ENCODE data around the gene LYSMD2. TPM values are rescaled to one million over a fixed set of nuclear protein-coding genes. Genes with fewer than 3 reads are reported as not detected.

The LYSMD2 gene
- total and polyA plus RNA-seq, 9 of the 15 experiments (the other 6 are each of a cell fraction or from before 2014, with no cell fraction given), result 4.3 to 30.3 (median 9.8) TPM

DNA sequence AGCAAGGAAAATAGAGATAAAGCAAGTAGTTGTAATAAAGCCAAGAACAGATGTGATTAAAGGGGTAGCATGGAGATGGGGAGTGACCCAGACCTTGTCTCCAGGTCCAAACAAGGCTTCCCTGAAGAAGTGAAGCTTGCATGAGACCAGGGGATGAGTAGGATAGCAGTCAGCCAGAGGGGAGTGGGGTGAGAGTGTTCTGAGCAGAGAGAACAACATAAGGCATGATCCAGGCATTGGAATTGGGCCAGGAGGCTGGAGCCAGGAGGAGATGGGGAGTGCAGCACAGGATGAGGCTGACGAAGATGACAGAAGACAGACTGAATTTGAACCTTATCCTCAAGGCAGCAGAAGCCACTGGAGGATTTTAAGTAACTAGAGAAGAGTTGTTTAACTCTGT lies 21.2 kb upstream of the LYSMD2 start:
- 8% methylated on average over 1 of the region's 1 CpG for WGBS (ENCODE audit: insufficient coverage, low coverage, missing lambda C conversion rate)
- BruUV-seq (replicated peaks), result no TSS peak
- no peak for TF ChIP-seq ESRRB (CRISPR knock-in tag; IDR thresholded peaks at IDR 0.05; ENCODE audit: borderline replicate concordance)
- TF ChIP-seq KAT8 (IDR thresholded peaks at IDR 0.05; ENCODE audit: low read depth), result no peak
- no peak for TF ChIP-seq ZNF124 (CRISPR knock-in tag; IDR thresholded peaks at IDR 0.05)
- peak; percentile 64 for TF ChIP-seq NFIC (IDR thresholded peaks at IDR 0.05)
- H3K4me3 ChIP-seq, result no peak overlapping the region
- H3K9ac ChIP-seq (ENCODE audit: insufficient read depth in 1 of 2, low read depth in 2 of 2, low read length in 2 of 2), result peak overlapping the region in 1 of 2 experiments; percentile 18; a peak in 1 of 4 replicates
- ChIA-PET CTCF (ENCODE audit: low intra/inter-chr PET ratio) (no interaction called here), POLR2A (interaction anchor here (1.2 to 1.4 kb wide), 2 partner anchors 9 to 11 kb away, joined by 3 read pairs; no protein-coding TSS in a partner anchor)
- no peaks in the 10 kb centered on the region for H3K27me3 ChIP-seq (ENCODE audit: control insufficient read depth in 2 of 2, insufficient read depth in 2 of 2, low read length in 2 of 2)
- H4K20me1 ChIP-seq (replicated peaks; ENCODE audit: control insufficient read depth, insufficient read depth, low read length), result no peaks in the 10 kb centered on the region
- H3K9me3 ChIP-seq (replicated peaks; ENCODE audit: control insufficient read depth, insufficient read depth, low read depth, low read length), result no peaks in the 10 kb centered on the region
- no peaks in the 10 kb centered on the region; the same call in 1 of the 3 replicates for H3K36me3 ChIP-seq (ENCODE audit: control insufficient read depth, insufficient read depth, low read length)
- no peak overlapping the region for H3K27ac ChIP-seq (ENCODE audit: extremely low read depth, low read depth, low read length)
- DNase-seq (ENCODE audit: extremely low read depth in 1 of 4, low spot score in 3 of 4) (peak in 2 of 4 experiments; percentile 16 to 28), ATAC-seq (no peak), FAIRE-seq (no peak)
- H2AFZ ChIP-seq (ENCODE audit: low read depth, low read length), result no peak overlapping the region
- H3K9me1 ChIP-seq (ENCODE audit: control insufficient read depth, insufficient read depth, low read length), result no peaks in the 10 kb centered on the region
- intact Hi-C loops (cut with micrococcal nuclease), result no loop called here
- H3K4me1 ChIP-seq (replicated peaks in 1 of 2; ENCODE audit: control insufficient read depth in 2 of 2, insufficient read depth in 2 of 2, low read length in 2 of 2), result peaks cover 4 to 15% of the 10 kb centered on the region in 2 experiments; a peak in 4 of 5 replicates
- no peak overlapping the region for H3K4me2 ChIP-seq (ENCODE audit: insufficient read depth, low read length)
- no peaks in the 10 kb centered on the region for H3K79me2 ChIP-seq (ENCODE audit: control insufficient read depth, insufficient read depth, low read length)
- in situ Hi-C loops (cut with MboI), result no loop called here

DNA sequence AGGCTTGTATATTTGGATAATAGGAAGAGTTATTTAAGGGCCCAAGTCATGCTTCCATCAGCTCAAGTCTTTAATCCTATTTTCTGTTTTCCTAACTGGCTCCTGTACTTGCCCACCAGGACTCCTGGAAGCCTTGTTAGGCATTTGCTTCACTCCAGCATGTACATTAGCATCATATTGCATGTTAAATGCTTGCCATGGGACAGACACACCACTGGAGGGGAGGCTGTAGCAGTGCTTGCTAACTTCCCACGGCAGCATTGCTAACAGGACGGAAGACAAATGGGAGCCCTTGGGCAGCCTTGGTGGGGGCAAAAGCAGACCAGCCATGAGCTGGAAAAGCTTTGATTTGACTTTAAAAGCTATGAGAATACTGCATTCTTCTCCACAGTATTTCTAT lies 20.0 kb upstream of the LYSMD2 start:
- ChIA-PET POLR2A (interaction anchor here (0.7 to 1.4 kb wide), 7 partner anchors 8 to 168 kb away, joined by 3 to 4 read pairs (median 3); no protein-coding TSS in a partner anchor), CTCF (ENCODE audit: low intra/inter-chr PET ratio) (no interaction called here)
- Histone ChIP-seq H4K20me1 (replicated peaks; ENCODE audit: control insufficient read depth, insufficient read depth, low read length) (no peaks in the 10 kb centered on the region), H3K9ac (ENCODE audit: insufficient read depth in 1 of 2, low read depth in 2 of 2, low read length in 2 of 2) (no peak overlapping the region), H2AFZ (ENCODE audit: low read depth, low read length) (no peak overlapping the region), H3K27ac (ENCODE audit: extremely low read depth, low read depth, low read length) (no peak overlapping the region), H3K9me3 (replicated peaks; ENCODE audit: control insufficient read depth, insufficient read depth, low read depth, low read length) (no peaks in the 10 kb centered on the region), H3K79me2 (ENCODE audit: control insufficient read depth, insufficient read depth, low read length) (no peaks in the 10 kb centered on the region), H3K4me2 (ENCODE audit: insufficient read depth, low read length) (no peak overlapping the region), H3K27me3 (ENCODE audit: control insufficient read depth in 2 of 2, insufficient read depth in 2 of 2, low read length in 2 of 2) (no peaks in the 10 kb centered on the region), H3K4me3 (no peak overlapping the region), H3K36me3 (ENCODE audit: control insufficient read depth, insufficient read depth, low read length) (no peaks in the 10 kb centered on the region; the same call in 1 of the 3 replicates), H3K9me1 (ENCODE audit: control insufficient read depth, insufficient read depth, low read length) (no peaks in the 10 kb centered on the region), H3K4me1 (replicated peaks in 1 of 2; ENCODE audit: control insufficient read depth in 2 of 2, insufficient read depth in 2 of 2, low read length in 2 of 2) (peaks cover 4 to 18% of the 10 kb centered on the region in 2 experiments; a peak in 4 of 5 replicates)
- DNase-seq (ENCODE audit: extremely low read depth in 1 of 4, low spot score in 3 of 4), result no peak
- no peak for ATAC-seq
- no peak for FAIRE-seq
- in situ Hi-C loops (cut with MboI) (no loop called here), intact Hi-C loops (cut with micrococcal nuclease) (no loop called here)
- WGBS (ENCODE audit: insufficient coverage, low coverage, missing lambda C conversion rate), result 84% methylated on average over 2 of the region's 2 CpGs
- no TSS peak for BruUV-seq (replicated peaks)
- TF ChIP-seq, protein P1, sequence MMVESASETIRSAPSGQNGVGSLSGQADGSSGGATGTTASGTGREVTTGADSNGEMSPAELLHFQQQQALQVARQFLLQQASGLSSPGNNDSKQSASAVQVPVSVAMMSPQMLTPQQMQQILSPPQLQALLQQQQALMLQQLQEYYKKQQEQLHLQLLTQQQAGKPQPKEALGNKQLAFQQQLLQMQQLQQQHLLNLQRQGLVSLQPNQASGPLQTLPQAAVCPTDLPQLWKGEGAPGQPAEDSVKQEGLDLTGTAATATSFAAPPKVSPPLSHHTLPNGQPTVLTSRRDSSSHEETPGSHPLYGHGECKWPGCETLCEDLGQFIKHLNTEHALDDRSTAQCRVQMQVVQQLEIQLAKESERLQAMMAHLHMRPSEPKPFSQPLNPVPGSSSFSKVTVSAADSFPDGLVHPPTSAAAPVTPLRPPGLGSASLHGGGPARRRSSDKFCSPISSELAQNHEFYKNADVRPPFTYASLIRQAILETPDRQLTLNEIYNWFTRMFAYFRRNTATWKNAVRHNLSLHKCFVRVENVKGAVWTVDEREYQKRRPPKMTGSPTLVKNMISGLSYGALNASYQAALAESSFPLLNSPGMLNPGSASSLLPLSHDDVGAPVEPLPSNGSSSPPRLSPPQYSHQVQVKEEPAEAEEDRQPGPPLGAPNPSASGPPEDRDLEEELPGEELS (CRISPR knock-in tag; IDR thresholded peaks at IDR 0.05; ENCODE audit: borderline replicate concordance), result no peak
- TF ChIP-seq ZBTB33 (CRISPR knock-in tag; IDR thresholded peaks at IDR 0.05), result no peak
- TF ChIP-seq ZNF124 (CRISPR knock-in tag; IDR thresholded peaks at IDR 0.05), result no peak
- TF ChIP-seq HNRNPK (IDR thresholded peaks at IDR 0.05; ENCODE audit: low read depth, low read length, poor library complexity, severe bottlenecking), result no peak
- TF ChIP-seq RBM14 (IDR thresholded peaks at IDR 0.05; ENCODE audit: borderline replicate concordance, insufficient read depth, low read depth, low read length), result no peak
- TF ChIP-seq LEF1 (IDR thresholded peaks at IDR 0.05), result no peak
- no peak for TF ChIP-seq SREBF2 (CRISPR knock-in tag; IDR thresholded peaks at IDR 0.05)
- TF ChIP-seq FOXA1 (IDR thresholded peaks at IDR 0.05; ENCODE audit: borderline replicate concordance), result no peak
- no peak for TF ChIP-seq DACH1 (IDR thresholded peaks at IDR 0.05; ENCODE audit: partially characterized antibody)
- no peak for TF ChIP-seq DIDO1 (tag; IDR thresholded peaks at IDR 0.05; ENCODE audit: low read depth)

Data from K562 (cell line).